HT1080 (cell line): ENCODE data around the gene RASGRF1. TPM values are rescaled to one million over a fixed set of nuclear protein-coding genes. Genes with fewer than 3 reads are reported as not detected.

Experiments
- DNase-seq: peaks from one replicate; pipeline ENCODE4 v3.0.0-alpha.2; 2015; ENCODE audit warnings: low read depth
- total RNA-seq: library from RNA; depleted of rRNA; stranded (reverse); fragments of >200 nt; shearing (Covaris generic); gene quantifications from 2 replicates; pipeline ENCODE4 v1.2.3, GENCODE V29; 2014

RASGRF1 gene
- total RNA-seq, 1 experiment from 2014 or later = 0.14 TPM

DNA sequence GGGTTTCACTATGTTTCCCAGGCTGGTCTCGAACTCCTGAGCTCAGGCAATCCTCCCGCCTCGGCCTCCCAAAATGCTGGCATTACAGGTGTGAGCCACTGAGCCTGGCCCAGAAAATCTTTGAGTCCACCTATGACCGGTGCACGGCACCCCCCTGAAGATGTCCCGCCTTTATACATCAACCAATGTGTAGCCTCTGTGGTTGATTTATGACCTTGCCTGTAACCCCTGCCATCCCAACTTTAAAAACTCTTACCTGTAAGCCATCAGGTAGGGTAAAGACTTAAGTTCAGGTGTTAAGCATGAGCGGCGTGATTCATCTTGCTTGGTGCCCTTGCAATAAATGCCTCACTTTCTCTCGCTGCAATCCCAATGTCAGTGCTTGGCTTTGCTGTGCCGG, 131.2 kb downstream of the RASGRF1 start:
- DNase-seq = no peak

DNA sequence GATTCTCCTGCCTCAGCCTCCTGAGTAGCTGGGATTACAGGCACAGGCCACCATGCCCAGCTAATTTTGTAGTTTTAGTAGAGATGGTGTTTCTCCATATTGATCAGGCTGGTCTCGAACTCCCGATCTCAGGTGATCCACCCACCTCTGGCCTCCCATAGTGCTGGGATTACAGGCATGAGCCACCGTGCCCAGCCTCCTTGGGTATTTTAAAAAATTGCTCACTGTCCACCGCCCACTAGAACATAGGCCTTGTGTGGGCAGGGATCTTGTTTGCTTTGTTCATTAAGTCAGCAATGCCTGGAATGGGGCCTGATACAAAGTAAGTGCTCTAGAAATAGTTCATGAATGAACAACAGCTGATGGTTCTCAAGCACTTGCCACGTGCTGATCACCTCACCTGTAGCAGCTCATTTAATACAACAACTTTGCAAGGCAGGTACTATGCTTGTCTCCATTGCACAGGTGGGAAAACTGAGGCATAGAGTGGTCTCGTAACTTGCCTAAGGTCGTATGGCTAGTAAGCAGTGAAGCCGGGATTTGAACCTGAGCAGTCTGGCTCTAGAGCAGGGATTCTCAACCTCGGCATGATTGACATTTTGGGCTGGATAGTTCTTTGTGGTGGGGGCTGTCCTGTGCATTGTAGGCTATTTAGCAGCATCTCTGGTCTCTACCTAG, 133.0 kb downstream of the RASGRF1 start:
- DNase-seq = no peak

DNA sequence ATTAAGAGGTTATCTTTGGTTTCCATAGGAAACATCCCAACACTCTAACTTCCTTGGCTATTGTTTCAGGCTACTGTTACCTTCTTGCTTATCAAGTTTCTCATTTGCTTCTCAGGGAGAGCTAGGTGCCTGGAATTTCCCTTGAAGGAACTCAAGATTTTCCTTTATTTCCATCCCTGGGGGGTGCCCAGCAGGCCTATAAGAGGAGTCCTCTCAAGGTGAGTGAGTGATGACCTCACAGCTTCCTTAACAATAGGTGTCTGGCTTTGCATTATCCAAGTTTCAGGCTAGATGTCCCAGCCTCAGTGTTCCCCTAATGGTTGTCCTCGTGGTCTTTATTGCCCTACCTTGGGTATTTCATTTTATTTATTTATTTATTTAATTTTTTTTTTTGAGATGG, 133.6 kb downstream of the RASGRF1 start:
- DNase-seq = no peak

DNA sequence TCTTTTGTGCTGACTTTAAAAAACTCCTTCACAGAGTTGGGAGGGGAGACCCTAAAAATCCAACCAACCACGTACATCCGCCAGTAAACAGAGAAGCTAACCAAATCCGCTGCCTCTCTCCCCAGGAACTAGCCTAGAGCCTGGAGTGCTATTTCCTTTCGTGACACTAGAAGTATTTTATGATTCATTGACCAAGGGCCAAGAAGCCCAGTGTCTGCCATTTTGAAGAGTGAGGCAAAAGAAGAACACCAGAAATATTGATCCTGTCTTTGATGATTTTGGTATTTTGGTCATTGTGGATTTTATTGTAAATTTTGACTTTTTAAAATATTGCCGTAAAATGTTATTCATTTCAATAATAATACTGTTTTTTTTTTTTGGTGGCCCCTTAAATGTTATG, 135.2 kb downstream of the RASGRF1 start:
- DNase-seq = no peak

DNA sequence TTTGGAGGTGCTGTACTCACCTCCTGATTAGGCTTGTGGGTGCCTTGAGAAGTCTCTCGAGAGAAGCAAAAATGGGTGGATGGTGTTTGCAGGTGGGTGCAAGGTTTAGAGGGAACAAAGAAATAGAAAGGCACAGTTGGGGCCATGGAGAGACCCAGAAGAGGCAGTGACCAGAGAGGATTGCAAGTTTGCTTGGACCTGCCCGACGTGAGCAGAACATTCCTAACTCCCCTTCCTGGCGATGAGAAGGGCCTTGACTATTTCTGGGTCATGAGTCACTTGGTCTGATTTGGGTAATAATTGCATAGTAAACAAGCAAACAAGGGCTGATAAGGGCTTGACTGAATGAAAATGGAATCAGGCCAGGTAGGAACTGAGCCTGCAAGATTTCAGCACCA, 138.7 kb downstream of the RASGRF1 start:
- no peak for DNase-seq

DNA sequence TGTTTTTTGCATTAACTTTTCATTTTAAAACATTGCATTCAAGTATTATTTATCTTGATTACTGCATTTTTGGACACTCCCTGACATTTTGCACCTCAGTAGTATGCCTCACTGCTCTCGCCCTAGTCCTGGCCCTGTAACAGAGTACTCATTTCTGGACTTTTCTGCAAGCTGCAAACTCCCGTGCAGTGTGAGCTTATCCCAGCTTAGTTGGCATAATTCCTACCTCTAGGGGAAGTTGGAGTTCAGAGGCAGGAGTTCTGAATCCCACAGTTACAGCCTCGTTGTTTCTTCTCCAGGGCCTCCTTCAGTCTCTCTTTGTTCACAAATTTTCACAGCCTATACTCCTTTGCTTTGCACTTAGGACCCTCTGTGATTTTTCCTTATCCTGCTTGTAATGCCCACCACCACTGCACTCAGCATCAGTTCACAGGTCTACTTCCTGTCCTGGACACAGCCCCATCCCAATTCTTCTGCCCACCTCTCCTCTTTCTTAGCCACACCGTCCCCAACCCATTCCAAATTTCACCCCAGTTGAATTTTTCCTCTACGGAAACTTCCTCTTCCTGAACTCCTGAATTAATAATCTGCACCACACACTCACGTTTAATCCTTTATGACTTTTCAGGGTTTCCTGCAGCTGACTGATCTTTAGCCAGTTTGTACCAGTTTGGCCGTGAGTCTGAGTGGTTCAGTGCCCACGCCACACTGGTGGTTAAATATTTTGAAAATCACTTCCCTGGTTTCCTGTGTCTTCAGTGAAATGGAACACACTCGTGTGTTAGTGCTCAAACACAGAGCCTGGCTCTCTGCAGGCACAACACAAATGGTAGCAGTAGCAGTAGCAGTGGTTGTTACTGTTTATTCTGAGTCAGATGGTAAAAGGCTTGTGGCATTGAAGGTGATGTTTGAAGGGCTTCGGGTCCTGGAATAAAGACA, 139.4 kb downstream of the RASGRF1 start:
- peak; percentile 13 for DNase-seq

DNA sequence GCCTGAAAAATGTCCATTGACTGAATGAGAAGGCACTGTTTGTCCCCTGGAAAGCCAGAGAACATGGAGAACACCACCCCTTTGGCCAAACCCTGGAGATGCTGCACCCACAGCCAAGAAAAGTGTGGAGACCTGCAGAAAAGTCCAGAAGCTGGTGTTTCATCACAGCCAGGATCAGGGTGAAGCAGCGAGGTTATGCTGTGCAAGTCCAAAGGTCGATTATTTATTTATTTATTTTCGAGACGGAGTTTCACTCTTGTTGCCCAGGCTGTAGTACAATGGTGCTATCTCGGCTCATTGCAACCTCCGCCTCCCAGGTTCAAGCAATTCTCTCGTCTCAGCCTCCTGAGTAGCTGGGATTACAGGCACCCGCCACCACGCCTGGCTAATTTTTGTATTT, 140.2 kb downstream of the RASGRF1 start:
- DNase-seq = no peak

DNA sequence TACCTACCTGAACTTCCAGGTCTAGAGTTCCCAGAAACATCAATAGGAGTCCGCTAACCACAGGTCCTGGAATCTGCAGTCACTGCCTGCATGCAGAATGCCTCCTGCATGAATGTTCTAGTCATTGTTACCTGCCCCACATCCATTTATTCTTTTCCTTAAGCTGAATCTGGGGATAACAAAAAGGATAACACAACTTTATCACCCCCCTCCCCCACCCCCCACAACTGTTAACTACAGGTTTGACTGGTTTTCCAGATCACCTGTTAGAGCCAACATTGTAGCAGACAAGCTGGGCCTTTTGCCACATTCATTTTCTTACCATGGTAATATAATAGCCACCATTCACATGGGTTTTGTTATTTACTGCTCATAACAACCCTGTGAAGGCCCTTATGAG, 141.1 kb downstream of the RASGRF1 start:
- no peak for DNase-seq

DNA sequence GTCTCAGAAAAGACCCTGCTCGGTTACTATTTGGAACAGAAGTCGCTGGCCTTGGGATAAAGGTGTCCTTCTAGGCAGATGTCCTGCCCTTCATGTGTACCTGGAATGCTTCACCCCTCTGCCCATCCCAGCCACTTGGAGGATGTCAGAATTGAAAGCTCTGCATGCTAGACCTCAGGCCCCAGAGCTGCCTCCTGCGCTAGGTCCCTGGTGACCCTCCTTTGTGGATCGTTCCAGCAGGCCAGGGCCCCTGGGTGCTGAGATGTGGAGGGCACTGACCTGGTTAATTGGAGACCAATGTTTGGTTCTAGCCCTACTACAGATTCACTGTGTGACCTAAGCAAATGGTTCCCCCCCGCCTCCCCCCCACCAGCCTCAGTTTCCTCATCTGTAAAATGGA, 143.1 kb downstream of the RASGRF1 start:
- no peak for DNase-seq

DNA sequence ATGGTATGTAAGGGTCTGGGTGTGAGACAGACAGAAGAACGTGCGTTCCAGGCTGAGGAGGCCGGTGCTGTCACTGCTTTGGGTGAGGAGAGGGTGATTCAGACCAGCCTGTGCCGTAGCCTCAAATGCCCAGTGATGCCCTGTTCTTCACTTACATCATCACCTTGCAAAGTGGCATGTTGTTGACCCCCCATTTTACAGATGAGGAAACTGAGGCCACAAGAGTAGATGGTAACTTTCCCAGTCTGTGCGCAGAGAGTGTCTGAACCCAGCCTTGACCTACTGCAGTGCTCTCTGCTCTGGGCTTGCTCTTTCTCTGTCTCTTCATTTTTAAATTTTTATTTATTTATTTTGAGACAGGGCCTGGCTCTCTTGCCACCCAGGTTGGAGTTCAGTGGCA, 144.1 kb downstream of the RASGRF1 start:
- DNase-seq = no peak

DNA sequence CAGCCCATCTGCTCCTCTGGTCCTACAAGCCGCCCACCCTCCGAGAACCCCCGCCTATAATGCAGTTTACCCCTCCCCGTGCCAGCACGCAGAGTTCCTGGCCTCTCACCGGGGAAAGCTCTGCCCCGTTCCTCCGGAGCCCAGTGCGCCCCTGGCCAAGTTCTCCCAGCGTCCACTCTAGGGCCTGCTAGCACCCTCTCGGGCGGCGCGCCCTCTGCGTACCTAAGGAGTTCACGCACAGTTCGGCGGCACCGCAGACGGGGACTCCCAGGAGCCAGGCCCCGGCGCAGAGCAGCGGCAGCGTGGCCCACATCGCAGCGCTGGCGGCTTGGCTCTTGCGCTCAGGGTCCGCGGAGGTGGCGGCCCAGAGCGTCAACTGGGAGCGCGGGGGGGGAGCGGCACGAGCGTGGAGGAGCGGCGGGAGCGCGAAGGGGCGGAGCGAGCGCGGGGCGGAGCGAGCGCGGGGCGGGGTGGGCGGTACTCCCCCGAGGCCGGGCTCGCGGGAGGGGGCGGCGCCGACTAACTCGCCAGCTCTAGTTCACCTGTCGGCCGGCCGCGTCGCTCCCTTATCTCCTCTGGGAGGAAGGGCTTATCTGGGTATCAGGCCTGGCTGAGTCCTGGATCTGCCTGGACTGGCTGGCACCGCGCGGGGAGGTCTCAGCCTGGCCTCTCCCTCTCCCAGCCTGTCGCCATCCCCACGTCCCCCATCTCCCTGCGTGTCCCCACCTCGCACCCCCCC, 145.7 kb downstream of the RASGRF1 start, which contains the start of gene CTSH:
Gene CTSH (minus strand): TSS at position 378 of the 739 bp plus-strand sequence. CDS start 65 bp downstream, at position 313.
- no peak for DNase-seq

DNA sequence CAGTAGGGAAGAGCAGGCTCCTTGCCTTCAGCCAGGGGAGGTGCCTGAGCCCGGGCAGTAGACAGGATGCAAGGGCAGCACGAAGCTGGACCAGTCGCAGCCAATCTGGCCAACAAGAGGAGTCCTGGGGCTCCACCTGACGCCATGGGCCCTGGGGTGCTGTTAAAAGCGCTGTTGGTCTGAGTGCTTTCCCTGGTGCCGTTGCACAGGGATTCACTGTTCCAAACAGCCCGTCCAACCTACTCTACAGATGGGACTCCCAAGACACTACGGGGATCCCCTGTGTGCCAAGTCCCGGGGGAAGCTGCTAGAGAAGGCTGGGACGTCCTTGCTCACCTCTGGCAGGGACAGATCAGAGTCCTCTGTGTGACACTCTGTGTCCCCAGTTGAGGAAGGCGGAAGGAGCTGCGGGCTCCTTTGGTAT, 146.4 kb downstream of the RASGRF1 start:
- no peak for DNase-seq

DNA sequence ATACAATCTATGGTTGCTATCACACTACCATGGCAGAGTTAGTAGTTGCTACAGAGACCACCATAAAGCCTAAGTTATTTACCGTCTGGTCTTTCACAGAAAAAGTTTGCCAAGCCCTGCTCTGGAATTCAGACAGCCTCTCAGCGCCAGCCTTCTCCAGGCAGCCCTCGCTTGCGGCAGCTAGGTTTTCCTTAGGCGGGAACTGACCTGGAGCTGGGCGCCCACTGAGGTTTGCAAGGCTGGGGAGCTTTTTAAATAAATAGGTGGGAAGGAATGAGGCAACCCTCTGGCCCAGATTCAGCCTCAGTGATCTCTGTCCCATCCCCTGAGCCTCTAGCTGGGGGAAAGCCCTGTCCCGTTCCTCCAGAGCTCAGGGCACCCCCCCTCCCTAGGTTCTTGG, 146.9 kb downstream of the RASGRF1 start:
- DNase-seq = no peak

DNA sequence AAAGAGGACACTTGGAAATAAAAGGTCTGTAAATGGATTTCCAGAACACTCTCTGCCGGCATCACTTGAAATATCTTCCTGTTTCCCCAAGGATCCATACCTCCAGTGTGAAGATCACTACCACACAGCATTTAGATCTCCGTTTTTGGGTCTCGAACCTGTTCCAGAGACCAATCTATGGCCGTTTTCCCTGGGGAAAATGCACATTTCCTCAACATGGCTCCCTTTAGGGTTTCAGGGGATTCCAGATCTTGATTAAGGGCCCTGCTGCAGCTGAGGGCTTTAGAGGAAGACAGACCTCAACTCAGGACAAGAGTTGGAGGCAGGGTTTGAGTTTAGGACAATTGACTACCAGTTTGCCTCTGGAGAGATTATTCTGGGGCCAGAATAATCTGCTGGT, 147.8 kb downstream of the RASGRF1 start:
- no peak for DNase-seq

DNA sequence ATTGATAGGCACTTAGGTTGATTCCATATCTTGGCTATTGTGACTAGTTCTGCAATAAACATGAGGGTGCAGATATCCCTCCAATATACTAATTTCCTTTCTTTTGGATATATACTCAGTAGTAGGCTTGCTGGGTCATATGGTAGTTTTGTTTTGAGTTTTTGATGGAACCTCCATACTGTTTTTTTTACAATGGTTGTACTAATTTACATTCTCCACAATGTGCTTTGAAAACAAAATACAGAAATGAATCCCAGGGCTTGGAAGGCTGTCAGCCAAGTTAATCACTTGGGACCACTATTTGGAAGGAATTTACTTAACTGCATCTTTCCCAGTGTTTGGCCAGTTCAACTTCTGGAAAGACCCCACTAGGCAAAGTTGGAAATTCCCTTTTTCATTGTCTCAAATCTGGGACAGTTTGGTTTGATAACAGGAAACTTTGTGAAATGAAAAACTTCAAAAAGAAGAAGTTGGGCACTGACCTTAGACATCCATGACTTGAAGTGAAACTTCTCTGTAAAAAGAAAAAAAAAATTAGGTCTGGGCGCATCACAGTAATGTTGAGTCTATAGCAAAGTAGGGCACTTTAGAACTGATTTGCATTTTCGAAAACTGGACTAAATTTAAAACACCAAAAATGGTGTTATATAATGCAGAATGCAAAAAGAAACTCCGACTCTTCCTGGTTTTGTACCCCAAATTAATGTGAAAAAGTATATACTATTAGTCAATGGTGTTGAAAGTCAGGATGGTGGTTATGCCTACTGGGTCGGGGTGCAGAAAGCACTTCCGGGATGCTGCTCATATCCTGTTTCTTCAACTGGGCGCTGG, 151.7 kb downstream of the RASGRF1 start:
- no peak for DNase-seq

DNA sequence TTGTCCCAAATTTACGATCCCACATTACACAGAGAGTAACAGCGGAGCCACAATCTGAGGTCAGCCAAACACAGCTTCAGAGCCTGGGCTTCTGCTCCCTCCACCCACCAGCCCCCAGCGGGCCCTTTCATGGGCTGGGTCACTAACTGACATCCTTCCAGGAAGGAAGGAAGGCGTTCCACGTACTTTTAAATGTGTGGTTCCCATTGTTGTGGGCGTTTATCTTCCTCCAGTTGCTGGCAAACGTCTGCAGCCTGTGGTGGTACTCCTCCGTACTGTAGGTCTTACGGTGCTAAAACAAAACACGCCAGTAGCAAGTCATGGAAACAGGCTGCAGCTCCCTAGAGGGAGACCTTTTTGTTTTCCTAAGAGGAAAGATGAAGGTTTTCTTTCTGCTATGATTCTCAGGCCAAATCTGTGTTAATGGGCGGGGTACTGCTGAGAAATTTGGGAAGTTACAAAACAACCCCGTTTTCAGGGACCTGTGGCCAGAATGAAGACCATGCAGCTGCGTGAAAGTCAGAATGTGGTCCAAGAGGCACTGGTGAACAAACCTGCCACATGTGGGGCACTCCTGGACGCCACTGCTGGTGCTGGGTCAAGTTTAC, 153.3 kb downstream of the RASGRF1 start:
- no peak for DNase-seq

DNA sequence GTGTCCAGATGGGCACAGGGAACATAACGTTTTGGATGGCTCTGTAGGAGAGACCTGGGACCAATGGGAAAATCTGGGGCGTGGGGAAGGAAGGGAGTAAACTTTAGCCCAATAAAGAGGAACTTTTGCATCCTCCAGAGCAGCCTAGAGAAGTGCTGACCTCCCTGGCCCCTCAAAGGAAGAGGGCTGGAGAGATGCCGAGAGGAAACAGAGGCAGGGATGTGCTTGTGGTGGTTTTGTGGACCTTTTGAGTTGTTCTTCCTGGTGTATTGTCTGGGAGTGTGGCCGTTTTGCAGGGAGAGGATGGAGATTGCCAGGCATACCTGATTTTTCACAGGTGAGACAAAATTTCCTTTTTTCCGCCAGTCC, 155.9 kb downstream of the RASGRF1 start:
- no peak for DNase-seq

DNA sequence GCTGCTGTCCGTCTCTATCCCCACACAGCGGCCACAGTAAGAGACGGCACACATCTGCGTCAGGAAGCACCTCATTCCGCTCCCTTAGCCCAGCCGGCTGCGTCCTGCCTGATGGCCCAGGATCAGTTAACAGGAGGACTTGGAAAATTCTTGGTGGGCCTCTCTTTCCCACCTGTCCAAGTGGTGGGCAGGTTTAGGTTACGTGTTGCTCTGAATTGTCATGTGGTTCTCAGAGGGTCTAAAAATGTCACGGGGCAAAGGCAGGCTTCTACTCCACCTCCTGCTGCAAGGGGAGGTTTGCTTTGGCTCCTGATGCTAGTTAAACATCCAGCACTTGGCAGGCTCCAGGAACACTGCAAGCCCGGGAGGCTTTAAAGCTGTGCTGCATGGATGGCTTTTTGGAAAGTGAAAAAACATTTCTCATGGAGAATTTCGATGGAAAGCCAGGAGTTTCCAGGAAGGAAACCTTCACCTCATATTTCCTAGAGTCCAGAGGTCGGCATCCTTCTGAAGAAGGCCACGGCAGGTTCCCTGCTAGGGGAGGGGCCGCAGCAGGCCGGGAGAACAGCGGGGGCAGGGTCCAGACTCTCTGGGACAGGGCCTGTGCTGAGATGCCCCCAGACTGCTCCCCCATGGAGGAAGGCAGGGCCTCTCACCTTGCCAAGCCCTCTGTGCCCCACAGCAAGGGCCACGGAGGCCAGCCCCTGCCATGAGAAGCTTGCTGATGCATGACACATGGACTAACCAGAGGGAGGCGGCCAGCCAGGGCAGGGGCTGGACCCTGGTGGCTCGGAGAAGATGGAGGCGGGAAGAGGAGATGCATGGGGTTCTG, 156.5 kb downstream of the RASGRF1 start:
- DNase-seq = no peak

DNA sequence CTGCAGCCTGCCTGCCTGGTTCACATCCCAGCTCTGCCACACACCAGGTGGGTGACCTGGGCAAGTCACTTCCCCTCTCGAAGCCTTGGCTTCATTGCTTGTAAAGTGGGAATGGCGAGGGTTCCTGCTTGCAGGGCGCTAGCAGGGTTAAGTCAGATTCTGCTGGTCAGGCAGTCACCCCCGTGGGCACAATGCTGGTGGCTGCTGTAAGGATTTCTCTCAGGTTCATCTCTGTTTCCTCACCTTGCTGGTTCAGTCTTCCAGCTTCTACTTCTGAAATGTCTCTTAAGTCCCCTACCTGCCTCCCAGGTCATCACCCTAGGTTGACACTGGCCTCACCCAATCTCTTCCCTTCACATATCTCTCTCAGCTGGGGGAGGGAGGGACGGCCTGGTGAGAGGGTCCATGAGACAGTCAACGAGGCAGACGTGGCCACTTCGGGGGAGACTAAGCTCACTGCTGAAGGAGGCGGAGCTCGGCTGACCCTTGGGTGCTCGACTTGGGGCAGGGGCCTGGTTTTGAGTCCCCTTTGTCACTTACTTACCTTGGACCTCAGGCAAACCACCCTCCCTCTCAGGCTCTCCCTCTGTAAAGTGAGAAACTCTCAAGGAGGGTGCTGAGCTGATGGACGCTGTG, 157.3 kb downstream of the RASGRF1 start:
- DNase-seq = no peak
